Activated T-cell treated with anti-CD3 and anti-CD28 coated beads for 4 hours (primary cell): ENCODE measurements around the gene SUN2.

Experiments used
- DNase-seq: peaks from one replicate; pipeline ENCODE4 v3.0.0-alpha.2; 2020

The SUN2 gene

DNA sequence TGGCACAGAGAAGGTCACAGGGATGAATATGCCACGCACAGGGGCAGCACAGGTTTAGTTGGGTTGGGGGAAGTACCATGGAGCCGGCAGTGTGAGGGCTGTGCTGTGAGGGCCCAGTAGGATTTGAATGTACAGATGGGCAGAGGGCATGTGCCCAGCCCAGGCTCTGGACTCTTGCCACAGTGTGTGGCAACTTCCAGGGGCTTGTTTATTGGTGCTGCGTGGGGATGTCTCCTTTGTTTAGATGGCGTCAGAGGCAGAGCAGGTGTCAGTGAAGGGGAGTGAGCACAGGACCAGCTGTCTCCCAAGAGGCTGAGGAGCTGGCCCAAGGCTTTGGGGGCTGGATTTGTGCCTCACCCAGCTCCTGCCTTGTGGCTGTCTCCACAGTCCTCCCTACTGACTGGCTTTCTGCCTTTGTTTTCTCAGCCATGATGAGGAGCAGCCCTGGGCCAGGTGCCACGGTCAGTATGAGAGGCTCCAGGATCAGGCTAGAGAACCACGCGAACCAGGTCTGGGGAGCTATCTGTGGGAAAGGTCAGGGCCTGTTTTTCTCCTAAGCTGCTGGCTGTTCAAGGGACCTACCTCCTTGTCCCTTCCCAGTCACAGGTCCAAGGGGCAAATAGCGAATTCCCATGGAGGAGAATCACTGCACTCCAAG is 21.9 kb downstream of the SUN2 start:
- no peak for DNase-seq

DNA sequence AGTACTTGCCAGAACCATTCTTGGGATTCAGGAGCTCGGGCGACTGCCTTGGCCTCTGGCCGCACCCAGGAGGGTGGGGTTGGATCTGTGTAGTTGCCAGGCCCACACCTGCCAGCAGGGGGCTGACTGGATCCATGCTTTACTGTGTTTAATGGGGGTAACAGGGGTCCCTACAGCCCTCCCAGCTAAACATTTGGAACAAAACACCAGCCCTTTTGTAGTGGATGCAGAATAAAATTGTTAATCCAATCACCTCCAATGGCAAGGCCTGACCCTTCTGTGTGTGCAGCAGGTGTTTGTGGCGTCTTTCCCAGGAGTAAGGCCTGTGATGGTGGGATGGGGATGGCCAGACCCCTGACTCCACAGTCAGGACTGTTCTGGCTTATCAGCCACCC is 22.5 kb downstream of the SUN2 start:
- no peak for DNase-seq

DNA sequence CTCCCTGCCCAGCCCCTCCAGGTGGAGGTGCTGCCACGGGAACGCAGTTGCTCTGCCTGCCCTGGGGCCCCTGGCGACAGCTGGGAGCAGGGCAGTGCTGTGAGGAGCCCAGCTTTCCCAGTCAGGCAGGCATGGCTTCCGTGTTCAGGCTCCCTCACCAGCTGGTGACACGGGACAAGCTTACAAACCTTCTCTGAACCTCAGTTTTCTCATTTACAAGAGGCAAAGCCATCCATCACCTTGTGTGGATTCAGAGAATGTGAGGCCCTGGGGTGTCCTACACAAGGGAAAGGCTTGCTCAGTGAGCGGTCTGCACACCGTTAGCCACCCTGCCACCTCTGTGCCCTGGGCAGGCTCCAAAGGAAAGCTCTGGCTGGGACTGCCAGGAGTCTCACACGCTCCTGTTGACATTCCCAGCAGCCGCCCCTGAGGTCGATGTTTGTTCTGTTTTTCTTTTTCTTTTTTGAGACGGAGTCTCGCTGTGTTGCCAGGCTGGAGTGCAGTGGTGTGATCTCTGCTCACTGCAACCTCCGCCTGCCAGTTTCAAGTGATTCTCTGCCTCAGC is 23.5 kb downstream of the SUN2 start:
- no peak for DNase-seq

DNA sequence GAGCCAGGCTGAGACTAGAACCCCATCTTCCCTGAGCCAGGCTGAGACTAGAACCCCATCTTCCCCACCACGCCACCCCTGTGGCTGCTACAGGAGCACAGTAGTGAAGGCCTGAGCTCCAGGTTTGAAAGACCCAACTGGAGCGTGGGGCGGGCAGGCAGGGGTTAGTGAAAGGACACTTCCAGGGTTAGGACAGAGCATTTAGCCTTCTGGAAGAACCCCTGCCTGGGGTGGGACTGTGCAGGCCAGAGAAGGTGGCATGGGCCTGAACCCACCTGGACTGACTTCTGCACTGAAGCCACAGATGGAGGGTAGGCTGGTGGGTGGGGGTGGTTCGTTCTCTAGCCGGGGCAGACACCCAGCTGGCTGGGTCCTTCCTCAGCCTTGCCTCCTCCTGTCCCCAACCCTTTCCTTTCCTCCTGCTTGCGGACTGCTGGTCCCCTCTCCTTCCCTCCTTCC is 24.1 kb downstream of the SUN2 start:
- DNase-seq = no peak

DNA sequence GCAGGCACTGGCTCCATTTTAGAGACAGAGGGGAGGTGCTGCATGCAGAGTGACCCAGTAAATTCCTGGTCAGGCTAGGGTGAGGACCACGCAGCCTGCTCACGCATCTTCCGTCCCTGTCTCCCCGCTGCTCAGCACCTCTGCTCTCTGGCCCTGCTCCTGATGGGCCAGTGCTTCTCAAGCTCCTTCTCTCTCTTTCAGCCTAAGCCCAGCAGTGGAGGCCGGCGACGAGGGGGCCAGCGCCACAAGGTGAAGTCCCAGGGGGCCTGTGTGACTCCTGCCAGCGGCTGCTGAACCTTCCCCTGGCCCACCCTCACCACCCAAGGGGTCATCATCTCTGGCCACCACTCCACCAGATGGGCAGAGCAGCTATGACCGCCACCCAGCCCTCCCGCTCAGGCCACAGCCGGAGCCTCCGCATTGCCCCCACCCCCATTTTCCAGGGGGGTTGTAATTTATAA is 25.4 kb downstream of the SUN2 start:
- DNase-seq = no peak

DNA sequence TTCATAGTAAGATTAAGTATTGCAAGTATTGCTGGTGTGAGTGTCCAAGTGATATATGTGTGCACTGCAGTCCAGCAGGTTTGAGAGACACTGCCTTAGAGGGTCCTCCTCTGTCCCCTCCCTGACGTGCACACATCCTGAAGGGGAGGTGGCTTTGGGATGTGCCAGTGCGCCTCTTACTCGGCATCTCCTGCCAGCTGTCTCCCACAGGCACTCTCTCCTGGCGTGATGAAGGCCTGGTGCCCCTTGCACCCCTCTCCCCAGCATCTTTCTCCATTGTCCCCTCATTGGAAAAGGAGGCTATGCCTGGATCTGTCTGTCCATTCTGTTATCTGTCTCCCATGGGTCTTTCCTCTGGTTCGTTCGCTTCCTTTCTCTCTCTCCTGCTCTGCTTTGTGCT is 25.9 kb downstream of the SUN2 start:
- no peak for DNase-seq

DNA sequence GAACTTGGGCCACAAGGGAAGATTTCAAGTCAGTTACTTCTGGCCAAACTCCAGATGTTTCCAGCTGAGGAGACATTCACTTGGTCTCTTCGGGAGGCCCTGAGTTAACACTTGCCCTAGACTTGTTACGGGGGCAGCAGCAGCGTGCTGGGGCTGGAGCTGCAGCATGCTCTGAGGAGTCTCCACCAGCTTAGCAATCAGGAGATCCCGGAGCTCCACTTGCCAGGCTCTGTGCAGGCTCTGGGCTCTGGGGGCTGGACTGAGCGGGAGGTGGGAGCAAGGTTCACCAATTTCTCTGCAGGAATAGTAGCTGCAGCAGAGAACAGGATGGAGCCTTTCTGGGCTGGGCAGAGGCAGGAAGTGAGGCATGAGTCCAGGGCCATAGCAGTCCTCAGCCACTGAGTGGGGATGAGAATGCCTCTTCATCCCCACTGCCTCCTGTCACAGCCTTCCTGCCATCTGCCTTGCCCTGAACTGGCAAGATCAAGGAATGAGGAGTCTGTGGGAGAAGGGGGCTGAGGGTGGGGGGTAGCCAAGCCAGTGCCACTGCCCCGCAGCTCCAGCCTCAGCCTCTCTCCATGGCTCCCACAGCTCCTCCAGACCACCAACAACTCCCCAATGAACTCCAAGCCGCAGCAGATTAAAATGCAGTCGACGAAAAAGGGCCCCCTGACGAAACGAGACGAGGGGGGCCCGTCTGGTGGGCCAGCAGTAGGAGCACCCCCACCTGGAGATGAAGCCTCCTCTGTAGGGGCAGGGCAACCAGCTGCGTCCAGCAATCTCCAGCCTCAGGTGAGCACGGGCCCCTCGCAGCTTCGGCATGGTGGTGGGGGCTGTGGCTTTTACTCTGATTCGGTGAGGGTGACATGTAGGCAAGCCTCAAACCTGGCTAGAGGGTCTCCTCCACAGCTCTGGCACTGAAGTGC is 26.7 kb downstream of the SUN2 start:
- no peak for DNase-seq

DNA sequence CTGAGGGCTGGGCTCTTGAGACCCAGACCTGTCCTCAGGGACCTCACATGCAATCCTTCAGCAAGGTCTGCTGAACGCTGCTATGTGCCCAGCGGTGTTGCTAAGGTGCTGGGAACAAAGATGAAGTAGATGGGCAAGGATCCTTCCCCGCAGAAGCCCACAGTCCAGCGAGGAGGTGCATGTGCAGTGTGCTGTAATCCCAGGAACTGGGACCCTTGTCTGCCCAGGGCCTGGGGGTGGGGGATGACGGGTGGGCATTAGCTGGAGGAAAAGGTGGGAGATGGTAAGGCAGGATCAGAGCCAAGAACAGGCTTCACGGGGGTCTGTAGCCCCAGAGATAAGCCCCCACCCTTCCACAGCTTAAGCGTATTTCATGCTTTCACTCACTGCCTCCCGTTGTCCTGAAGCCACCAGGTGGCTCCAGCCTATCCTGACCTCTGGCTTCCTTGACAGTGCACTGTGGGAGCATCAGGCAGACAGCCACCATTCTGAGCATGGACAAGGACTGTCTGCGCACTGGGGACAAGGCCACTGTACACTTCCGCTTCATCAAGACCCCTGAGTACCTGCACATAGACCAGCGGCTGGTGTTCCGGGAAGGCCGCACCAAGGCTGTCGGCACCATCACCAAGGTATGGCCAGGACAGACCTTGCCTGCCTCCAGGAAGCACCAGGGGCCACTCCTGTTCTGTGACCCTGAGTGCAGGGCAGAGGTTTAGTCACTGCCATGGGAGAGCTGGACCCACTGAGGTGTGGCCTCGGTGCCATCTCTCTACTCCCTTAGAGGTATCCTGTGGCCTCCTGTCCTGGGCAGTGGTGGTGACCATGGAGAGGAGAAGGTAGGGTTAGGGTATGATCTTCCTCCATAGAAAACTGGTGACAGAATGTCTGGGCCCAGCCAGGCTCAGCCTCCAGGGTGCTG is 28.0 kb downstream of the SUN2 start:
- no peak for DNase-seq

DNA sequence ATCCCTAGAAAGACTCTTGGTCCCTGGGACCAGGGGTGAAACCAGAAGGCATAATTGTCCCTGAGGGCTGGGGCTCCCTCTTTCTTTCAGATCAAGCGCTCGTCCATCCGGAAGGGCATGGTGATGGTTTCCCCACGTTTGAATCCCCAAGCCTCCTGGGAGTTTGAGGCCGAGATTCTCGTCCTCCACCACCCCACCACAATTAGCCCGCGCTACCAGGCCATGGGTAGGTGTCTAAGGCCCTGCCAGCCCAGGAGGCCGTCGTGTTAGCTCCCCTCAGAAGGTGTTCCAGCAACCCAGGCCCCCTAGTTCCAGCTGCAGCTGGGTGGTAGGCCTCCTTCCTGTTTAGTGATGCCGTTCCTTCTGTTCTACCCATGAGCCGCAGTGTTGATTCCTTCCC is 28.7 kb downstream of the SUN2 start:
- no peak for DNase-seq

DNA sequence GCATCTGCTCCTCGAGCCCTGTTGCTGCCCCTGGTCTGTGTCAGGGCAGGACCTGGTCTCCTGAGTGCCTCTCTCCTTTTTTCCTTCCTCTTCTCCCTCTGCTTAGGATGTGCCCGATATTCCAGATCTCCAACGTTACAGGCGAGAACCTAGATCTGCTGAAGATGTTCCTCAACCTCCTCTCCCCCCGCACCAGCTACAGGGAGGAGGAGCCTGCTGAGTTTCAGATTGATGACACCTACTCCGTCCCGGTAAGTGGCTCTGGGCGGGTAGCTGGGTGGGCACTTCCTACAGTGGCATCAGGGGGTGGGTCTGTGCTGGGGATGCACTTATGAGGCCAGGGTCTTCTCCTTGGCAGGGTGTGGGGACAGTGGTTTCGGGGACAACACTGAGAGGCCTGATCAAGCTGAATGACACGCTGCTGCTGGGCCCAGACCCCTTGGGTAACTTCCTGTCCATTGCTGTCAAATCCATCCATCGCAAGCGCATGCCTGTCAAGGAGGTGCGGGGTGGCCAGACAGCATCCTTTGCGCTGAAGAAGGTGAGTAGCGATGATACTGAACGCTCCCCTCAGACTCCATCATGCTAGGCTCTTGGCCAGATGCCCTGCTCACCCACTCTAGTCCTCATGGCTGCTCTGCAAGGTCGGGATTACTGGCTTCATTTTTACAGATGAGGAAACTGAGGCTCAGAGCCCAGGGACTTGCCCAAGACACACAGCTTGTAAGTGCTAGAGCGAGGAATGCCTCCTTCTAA is 29.7 kb downstream of the SUN2 start:
- no peak for DNase-seq

DNA sequence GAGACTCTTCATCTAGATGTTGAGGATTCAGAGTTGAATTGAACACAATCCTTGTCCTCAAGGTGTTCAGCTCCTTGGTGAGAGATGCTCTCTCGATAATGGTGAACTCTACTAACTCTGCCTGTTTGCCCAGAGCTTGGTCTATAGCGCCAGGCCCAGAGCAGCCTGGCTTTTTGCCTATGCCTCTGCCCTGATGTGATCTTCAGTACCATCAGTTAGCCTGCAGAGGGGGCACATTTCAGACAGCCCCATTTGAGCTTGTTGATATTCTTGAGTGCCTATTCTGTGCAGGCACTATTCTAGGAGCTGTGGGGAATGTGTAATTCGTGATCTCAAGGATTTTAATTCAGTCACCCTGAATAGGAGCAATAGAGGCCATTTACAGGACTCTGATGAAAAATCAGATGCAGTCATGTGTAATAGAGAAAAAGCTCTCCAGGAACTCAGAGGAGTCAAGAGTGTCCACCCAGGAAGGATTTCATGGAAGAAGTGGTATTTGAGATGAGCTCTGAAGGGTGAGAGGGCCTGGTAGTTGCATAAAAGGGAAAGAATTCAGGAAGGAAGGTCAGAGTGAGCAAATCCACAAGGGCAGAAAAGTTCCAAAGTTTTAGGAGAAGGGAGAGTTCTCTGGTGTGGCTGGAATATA is 30.7 kb downstream of the SUN2 start:
- no peak for DNase-seq

DNA sequence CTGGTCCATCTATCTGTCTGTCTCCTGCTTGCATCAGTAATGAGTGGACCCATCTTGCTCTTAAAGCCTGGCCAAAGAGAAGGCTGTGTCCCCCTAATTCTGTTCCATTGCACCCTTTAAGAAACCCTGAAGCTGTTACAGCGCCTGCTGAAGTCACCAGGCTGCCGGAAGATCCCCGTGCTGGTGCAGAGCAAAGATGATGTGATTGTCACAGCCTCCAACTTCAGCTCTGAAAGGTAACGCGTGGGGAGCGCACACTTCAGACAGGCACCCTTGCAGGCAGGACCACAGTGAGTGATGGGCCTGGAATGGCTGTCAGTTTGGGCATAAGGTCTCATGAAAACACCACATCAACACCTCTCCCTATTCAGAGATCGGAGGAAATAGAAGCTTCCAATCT is 31.6 kb downstream of the SUN2 start:
- DNase-seq = no peak

DNA sequence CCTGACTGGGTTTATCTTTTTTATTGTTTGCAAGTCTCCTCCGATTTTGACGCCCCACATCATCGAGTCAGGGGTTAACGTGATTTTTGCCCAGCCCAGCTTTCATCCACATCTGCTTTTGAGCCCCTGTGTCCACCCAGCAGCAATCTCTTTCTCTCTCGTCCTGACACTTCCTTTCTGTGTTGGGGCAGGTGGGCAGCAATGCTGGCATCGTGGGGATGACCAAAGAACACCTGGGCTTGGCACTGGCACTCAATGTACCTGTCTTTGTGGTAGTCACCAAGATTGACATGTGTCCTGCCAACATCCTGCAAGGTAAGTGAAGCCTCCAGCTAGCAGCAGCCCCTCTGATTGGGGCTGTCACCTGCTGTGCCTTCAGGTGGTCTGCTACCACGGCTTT is 34.2 kb downstream of the SUN2 start:
- no peak for DNase-seq

DNA sequence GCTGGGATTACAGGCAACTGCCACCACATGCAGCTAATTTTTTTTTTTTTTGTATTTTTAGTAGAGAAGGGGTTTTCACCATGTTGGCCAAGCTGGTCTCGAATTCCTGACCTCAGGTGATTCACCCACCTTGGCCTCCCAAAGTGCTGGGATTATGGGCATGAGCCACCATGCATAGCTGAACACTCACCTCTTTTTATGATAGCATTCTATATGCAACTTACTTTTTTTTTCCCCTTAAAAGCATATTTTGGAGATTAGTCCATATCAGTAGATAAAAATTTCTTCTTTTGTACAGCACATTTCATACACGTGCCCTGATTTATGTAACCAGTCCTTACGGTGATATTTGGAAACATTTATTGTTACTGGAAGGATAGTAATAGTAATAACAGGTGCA is 35.4 kb downstream of the SUN2 start:
- DNase-seq = no peak

DNA sequence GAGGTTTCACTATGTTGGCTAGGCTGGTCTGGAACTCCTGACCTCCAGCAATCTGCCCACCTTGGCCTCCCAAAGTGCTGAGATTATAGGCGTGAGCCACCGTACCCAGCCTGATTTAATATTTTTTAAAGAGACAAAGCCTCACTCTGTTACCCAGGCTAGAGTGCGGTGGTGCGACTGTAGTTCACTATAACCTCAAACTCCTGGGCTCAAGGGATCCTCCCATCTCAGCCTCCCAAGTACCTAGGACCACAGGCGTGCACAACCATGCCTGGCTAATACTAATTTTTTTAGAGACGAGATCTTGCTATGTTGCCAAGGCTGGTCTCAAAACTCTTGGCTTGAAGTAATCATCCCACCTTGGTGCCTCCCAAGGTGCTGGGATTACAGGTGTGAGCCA is 36.6 kb downstream of the SUN2 start:
- no peak for DNase-seq

DNA sequence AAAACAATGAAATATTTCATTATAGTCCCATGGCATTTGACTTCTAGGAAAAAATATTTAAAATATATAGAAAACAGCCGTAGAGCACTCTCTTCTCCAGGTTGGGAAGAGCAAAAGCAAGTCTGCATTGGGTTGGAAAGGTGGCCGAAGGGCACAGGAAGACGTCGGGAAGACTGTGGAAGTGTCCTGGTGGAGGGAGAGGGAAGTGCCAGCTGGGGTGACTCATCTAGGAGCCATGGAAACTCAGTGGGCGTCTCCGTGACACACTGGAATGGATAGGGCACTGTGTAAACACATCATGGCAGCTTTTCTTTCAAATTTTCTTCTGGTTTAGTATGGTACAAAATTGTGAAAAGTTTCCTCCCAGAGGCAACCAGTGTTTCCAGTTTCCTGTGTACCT is 37.4 kb downstream of the SUN2 start:
- no peak for DNase-seq

DNA sequence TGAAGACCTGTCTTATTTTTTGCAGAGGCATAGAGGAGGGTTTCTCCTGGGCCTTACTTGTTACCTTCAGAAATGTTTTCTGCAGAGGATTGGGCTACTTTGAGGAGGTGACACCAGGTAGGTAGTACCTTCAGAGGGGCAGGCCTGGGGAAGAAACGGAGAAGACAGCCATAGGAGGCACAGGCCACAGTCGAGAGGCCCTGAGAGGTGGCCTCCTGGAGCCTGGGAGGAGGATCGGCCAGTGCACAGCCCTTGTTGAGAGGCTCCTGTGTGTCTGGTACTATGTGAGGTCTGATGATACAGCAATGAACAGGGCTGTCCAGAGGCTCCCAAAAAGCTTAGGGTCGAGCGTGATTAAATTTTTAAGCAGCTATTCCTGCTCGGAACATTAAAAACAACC is 38.6 kb downstream of the SUN2 start:
- DNase-seq = no peak

DNA sequence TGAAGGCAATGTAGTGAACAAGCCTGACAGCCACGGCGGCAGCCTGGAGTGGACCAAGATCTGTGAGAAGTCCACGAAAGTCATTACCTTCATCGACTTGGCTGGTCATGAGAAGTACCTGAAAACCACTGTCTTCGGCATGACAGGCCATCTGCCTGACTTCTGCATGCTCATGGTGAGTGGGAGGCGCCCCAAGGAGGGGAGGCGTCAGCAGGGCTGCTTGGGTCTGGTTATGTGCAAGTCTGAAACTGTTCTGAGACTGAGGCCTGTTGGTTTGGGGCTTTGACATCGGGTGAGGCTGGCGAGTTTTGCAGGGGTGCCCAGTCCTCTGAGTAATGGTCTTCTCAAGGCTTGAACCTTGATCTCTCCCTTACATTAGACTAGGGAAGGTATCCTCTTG is 39.0 kb downstream of the SUN2 start:
- no peak for DNase-seq

DNA sequence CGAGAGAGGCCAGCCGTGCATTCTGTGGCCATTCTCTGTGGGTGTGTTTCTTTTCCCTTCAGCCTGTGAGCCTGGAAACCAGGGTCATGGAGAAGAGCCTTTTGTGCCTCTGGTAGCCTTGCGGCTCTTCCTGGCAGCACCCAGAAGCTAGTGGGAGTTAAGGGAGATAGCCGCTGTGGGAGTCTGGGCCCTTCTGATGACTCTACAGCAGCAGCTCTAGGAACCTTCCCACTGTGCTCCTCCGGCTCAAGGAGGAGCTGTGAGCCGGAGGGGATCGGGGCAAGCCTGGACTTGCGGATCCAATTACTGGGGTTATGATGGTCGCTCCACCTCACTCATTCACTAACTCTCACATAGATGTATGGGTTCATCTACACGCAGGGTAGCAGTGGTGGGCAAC is 39.5 kb downstream of the SUN2 start:
- no peak for DNase-seq

DNA sequence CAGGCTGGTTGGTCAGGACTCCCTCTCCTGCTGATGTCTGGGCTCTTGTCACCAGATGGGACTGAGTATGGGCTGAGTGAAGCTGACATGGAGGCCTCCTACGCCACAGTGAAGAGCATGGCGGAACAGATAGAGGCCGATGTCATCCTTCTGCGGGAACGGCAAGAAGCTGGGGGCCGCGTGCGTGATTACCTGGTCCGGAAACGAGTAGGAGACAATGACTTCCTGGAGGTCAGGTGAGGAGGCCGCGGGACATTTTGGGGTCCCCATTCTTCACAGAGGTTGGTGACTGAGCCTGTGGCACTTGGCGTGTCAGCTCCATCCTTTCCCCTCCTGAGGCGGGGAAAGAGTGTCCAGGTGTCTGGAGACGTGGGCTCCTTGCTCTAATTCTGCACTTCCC is 39.9 kb downstream of the SUN2 start:
- no peak for DNase-seq

DNA sequence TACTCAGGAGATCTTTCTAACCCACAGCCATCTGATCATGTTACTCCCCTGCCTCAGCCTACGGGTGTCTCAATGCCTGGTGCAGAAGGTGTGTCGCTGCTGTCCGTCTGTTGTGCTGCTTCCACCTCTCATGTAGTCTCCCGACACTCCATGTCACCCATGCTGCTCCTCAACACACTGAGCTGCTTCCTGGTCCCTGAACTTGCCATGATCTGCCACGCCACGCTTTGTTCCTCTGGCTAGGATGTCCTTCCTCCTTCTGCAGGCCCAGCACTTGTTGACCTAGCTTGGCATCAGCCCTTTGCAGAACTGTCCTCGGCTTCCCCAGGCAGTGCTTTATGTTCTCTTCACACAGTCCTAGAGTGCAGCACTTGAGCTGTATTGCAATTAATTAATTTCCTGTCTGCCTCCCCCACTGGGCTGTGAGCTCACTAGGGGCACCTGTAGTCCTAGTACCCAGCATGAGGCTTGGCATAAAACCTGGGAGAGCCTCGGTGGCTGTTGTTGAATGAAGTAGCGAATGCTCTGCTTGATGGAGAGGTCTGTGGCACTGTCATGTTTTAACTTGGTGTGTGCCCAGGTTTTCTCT is 40.5 kb downstream of the SUN2 start:
- DNase-seq = no peak
